GM11168 (cell line): ENCODE data around the gene TRMT11.

Source experiments
- in situ Hi-C: fragments of 300-500 bp; cut with MboI; formaldehyde crosslinking; loops from one replicate; pipeline ENCODE4 v1.12.0; 2022; ENCODE audit warnings: low sequenced_read_pairs; ENCODE audit not compliant: unreplicated experiment

Gene TRMT11

GRCh38 chr6:126066053-126067048 lies 80.0 kb downstream of the TRMT11 start:
- in situ Hi-C loops: no loop called here

GRCh38 chr6:126067073-126067472 lies 80.7 kb downstream of the TRMT11 start:
- in situ Hi-C loops: no loop called here

- in situ Hi-C loops: no loop called here
Observed at GRCh38 chr6:126069449-126069848, 83.1 kb downstream of the TRMT11 start.

DNA sequence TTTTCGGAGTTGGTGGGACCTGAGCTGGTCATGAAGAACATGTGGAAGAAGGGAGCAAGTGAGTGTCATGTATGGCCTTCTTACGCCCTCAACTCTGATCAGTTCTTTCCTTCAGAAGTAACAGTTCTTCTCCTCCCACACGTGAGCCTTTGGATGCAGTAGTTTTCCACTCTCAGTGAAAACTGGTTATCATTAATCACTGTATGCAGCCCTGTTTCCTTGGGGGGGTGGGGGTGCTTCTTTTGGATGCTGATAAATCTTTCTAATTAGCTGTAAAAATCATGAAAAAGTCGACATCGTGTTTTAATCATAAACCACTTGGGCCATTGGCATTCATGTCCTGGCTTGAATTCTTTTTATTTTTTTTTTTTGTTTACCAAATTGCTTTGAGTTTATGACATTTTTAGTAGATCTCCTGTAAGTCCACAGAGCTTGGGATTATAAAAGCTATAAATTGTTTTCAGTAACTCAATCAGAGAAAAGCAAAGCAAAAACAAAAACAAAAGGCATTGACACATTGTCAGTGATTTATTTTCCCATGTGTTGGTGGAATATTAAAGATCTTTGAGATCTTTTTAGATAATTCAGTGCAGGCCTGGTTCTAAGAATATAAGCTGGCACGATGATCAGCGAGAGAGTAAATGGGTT lies 84.8 kb downstream of the TRMT11 start:
- in situ Hi-C loops: no loop called here

- in situ Hi-C loops: no loop called here
Observed at GRCh38 chr6:126072172-126072571, 85.8 kb downstream of the TRMT11 start.

GRCh38 chr6:126072834-126073233 lies 86.5 kb downstream of the TRMT11 start:
- in situ Hi-C loops: no loop called here

DNA sequence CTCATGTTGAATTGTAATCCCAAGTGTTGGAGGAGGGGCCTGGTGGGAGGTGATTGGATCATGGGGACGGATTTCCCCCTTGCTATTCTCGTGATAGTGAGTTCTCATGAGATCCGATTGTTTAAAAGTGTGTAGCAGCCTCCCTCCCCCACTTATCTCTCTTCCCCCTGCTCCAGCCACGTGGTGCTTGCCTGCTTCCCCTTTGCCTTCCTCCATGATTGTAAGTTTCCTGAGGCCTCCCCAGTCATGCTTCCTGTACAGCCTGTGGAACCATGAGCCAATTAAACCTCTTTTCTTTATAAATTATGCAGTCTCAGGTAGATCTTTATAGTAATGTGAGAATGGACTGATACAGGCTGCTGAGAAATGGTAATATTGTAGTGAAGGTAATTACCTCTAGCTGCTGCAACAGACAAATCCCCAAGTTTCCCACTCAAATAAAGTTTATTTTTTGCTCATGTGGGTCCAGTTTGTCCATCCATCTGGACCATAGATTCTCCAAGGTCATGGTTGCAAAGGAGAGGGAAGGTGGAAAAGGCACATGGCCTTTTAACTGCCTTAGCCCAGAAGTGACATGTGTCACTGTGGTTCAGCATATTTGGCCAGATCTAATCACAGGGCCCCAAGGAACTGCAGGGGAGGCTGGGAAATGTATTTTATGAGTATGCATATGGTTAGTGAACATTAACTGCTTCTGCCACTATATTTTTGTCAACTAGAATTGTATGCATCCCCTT lies 89.2 kb downstream of the TRMT11 start:
- in situ Hi-C loops: no loop called here

- in situ Hi-C loops: no loop called here
Observed at GRCh38 chr6:126076992-126077664, 90.8 kb downstream of the TRMT11 start.

- in situ Hi-C loops: no loop called here
Observed at GRCh38 chr6:126077810-126078776, 91.8 kb downstream of the TRMT11 start.

DNA sequence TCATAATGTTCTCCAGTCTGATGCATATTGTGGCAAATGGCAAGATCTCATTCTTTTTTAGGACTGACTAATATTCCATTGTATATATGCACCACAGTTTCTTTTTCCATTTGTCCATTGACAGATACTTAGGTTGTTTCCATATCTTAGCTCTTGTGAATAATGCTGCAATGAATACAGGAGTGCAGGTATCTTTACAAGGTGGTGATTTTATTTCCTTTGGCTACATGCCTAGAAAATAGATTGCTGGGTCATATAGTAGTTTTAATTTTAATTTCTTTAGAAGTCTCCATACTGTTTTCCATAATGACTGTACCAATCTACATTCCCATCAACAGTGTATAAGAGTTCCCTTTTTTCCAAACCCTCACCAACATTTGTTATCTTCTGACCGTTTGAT lies 97.5 kb downstream of the TRMT11 start:
- in situ Hi-C loops: no loop called here

- in situ Hi-C loops: no loop called here
Observed at GRCh38 chr6:126086560-126086959, 100.2 kb downstream of the TRMT11 start.
